GF-D8 (cell line): ENCODE data around the gene KCNJ9.

Experiments
- DNase-seq: peaks from one replicate; lab custom pipeline; 2025; lab: John Stamatoyannopoulos, UW

KCNJ9 gene

DNA sequence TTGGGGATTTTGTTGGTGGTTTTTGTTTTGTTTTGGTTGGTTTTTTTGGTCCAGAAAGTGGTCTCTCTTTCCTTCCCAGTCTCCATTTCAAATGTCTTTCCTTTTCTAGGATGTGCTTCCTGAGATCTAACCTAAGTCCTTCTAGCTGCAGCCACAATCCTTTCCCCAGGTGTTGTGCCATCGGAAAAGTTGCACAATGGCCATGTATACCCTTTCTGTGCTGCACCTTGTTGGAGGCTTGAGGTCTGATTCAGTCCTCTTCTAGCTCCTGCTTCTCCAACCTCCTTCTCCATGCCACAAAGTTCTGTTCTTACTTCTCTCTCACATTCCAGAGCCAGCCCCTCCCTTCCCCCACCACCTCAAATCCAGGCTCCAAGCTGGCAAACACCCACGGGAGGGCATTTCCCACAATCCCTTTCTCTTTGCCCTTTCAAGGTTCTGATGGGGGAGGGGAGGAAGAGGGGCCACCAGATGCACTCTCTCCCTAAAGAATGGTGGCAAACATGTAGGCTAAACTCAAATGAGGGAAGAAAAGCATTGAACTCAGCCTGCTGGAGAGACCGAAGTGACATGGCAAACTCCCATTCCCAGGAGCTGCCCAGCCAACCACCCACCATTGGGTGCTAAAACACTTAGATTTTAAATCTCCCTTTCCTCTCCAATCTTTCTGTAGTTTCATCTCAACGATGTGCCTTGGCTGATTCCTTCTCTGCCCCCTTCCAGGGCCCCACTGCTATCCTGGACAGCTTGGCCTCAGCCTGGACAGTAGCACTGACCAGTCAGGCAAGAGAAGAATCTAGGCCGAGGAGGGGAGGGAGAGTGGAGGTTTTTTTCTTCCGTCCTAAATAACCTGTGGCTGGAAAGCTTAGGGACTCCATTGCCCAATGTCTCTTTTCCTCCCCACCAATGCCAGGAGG is 14.3 kb upstream of the KCNJ9 start:
- DNase-seq = no peak

- no peak for DNase-seq
Observed at GRCh38 chr1:160068225-160068624, 13.1 kb upstream of the KCNJ9 start.

- no peak for DNase-seq
Observed at GRCh38 chr1:160069460-160070231, 11.7 kb upstream of the KCNJ9 start, which contains the start of gene KCNJ10. KCNJ10 (minus strand) TSS chr1:160070160; CDS start chr1:160042532, 27,628 bp downstream.

- DNase-seq = no peak
Observed at GRCh38 chr1:160070243-160071163, 10.8 kb upstream of the KCNJ9 start.

GRCh38 chr1:160071289-160071688 is 10.0 kb upstream of the KCNJ9 start:
- DNase-seq = no peak

DNA sequence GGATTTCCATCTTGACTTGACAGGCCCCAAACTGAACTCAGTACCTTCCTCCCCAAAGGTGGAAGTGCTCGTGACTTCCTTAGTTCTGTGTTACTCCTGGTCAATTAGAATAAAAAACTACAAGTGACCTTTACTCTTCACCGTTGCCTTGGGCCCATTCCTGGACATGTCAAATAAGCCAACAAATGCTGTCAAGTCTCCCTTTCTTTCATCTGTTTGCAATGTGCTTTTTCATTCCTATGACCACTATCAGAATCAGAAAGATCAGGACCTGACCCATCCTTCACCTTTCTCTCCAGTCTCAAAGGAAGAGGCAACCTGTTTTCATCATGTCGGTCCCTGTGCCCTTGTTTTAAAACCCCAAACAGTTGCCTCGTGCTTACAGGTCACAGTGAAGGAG is 6.5 kb upstream of the KCNJ9 start:
- DNase-seq = no peak

GRCh38 chr1:160075836-160076235 is 5.5 kb upstream of the KCNJ9 start:
- no peak for DNase-seq

DNA sequence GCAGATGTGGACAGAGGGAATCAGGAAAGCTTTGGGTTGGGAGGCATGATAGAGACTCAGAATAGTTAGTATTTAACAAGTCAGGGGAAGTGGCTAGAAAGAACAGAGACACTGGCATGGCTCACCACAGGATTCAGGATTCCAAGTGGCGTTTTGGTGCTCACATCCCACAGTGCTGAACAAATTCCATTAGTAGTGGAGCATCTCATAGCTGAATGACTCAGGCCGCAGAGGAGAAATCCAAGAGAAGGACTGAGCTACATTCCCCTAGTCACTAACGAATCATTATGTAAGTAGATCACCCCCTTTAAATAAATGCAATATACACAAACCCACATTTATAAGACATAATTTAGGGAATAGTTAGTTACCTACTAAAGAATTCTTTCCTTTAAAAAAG is 5.0 kb upstream of the KCNJ9 start:
- no peak for DNase-seq

- no peak for DNase-seq
Observed at GRCh38 chr1:160077486-160077885, 3.9 kb upstream of the KCNJ9 start.

- no peak for DNase-seq
Observed at GRCh38 chr1:160078512-160079195, 2.7 kb upstream of the KCNJ9 start.

DNA sequence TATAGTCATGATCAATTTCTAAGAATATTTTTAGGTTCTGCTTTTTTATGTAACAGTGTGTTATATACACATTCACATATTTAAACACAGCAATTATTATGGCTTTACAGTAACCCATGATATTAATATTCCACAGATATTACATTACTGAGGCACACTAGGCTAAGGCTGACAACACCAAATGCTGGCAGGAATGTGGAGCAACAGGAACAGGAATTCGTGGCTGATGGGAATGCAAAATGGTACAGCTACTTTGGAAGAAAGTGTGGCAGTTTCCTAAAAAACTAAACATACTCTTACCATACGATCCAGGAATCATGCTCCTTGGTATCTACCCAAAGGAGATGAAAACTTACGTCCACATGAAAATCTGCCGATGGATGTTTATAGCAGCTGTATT is 1.9 kb upstream of the KCNJ9 start:
- no peak for DNase-seq

DNA sequence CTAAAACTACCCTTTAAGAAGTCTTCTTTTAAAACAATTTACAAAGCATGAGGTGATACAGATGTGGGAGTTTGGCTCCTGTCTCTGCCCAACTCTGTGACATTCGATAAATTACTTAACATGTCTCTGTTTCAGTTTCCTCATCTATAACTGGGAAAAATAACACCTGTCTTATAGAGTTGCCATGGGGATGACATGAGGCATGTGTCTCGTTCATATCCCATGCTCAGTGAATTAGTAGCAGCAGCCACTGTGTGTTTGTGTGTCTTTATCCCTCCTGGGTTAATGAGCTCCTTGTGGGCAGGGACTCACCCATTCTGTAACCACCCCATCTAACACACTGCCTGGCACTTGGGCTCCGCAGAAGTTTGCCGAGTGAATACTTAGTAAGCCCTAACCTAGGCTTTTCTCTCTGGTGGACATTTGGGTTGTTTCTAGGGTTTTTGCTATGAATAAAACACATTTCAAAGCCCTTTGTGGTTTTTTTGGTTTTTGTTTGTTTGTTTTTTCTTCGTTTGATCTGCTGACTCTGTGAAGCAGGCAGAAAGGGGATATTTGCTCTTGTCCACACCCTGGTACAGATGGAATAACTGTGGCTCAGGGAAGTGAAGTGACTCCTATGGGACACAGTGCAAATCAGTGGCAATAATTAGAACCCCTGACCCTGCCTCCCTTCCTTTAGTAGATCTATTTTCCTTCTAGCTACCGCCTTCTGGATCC is 797 bp upstream of the KCNJ9 start:
- no peak for DNase-seq

- DNase-seq = no peak
Observed at GRCh38 chr1:160082487-160082886, 1.1 kb downstream of the KCNJ9 start.

DNA sequence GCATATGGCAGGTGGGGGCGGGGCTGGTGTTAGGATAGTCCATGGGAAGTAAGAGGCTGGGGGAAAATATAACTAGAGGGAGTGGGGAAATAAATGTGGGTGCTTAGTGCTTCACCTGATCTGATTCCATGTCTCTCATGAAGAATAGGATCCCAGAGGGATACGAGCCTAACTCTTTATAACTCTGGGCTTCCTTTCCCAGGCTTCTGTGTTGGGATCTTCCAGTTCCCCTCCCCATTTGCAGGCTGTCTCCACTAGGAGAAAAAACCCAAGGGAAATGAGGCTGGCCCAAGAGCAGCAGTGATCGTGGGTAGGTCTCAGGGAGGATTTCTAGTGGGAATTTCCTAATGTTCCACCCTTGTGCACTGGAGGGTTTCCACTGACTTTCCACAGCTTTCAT is 1.6 kb downstream of the KCNJ9 start:
- no peak for DNase-seq

- no peak for DNase-seq
Observed at GRCh38 chr1:160083968-160084770, 2.8 kb downstream of the KCNJ9 start.

- DNase-seq = no peak
Observed at GRCh38 chr1:160084771-160085321, 3.5 kb downstream of the KCNJ9 start.

DNA sequence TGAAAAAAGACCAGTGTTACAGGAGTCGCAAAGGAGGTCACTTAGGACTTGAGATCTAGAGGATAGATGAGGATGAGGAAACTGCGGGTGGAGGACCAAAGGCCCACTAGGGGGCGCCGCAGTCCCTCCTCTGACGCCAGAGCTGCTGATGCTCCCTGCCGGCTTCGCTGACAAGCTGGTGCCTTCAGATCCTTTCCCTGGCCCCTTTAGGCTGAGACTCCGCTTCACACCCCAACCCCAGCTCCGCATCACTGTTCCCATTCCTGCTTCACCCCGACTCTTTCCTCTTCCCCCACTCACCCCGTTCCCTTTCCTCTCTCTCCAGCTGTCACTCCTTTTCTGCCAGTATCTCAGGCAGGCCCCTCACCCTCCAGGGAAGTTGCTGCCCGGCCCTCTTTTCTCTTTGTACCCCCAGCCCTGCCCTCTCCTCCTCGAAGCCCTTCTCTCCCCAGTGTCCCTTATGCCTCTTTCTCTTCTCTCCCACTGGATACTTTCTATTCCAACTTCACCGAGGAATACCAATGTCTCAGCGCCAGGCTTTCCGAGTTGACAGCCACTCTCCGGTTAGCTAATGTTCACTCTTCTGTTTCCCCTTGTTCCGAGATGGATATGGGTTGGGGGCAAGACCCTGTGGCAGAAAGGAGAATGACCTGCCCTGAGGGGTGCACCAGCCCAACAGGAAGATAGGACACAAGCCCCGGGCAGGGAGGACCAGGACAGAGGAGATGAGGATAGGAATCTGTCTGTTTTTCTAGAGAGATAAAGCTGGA is 4.5 kb downstream of the KCNJ9 start:
- peak; percentile 15 for DNase-seq

DNA sequence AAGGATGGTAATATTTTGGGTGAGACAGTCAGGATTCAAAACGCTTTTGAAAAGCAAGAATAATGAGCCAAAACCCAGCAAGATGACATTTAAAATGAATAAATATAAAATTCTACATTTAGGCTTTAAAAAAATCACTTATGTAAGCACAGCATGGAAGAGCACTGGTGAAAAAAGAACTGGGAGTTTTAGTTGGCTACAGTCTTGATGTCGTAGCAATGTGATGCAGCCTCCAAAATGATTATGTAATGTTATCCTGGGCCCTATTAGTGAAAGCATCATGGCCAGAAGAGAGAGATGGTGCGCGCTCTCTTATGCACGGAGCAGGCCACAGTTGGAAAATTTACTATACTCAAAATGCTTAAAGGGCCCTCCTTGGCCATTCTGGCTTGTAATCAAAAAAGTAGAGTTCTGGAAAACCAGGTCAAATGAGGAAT is 5.1 kb downstream of the KCNJ9 start:
- DNase-seq = no peak
